IMR-90 (cell line): ENCODE results near the gene CATSPER3. TPM values are rescaled to one million over a fixed set of nuclear protein-coding genes. Genes with fewer than 3 reads are reported as not detected.

Experiments used
- ATAC-seq: fragments of 200-7000 bp; cut with Tn5 transposase; 2 replicates; pipeline ENCODE4 v1.9.1; 2020; ENCODE audit warnings: low read depth, mild to moderate bottlenecking, moderate library complexity
- BruUV-seq: library from RNA; stranded (reverse); fragments of 400-500 nt; replicated peaks from 2 replicates; lab custom pipeline; 2021; lab: Mats Ljungman, UMichigan
- CTCF ChIA-PET: fragments of 300-600 bp; formaldehyde crosslinking; extraction: SDS; loops from one replicate; lab custom pipeline; 2021; ENCODE audit warnings: antibody characterized with exemption; lab: Yijun Ruan, JAX
- POLR2A ChIA-PET: fragments of 300-600 bp; sonication (Branson Sonifier 250); formaldehyde crosslinking; loops from one replicate; lab custom pipeline; 2022; ENCODE audit warnings: antibody characterized with exemption; ENCODE audit not compliant: unreplicated experiment; lab: Charles Lee
- DNase-seq: peaks from one replicate; pipeline ENCODE4 v3.0.0; 2013
- H2AFZ ChIP-seq: replicated peaks from 2 replicates; pipeline ENCODE3; 2013; ENCODE audit warnings: low read length, mild to moderate bottlenecking; ENCODE audit not compliant: poor library complexity
- H2AK5ac ChIP-seq: 2 replicates; pipeline ENCODE4 v1.6.1; 2013; ENCODE audit warnings: low read depth, low read length, inconsistent platforms
- H2AK9ac ChIP-seq: replicated peaks from 2 replicates; pipeline ENCODE3; 2013; ENCODE audit warnings: mild to moderate bottlenecking, low read depth, low read length, moderate library complexity; ENCODE audit not compliant: poor library complexity
- H2BK120ac ChIP-seq: 2 replicates; pipeline ENCODE4 v1.6.1; 2013; ENCODE audit warnings: low read depth, low read length, inconsistent platforms
- H2BK15ac ChIP-seq: 3 replicates; pipeline ENCODE4 v1.6.1; 2013; ENCODE audit warnings: low read depth, low read length, inconsistent platforms
- H2BK20ac ChIP-seq: 2 replicates; pipeline ENCODE4 v1.6.1; 2013; ENCODE audit warnings: low read depth, mild to moderate bottlenecking, inconsistent platforms, low read length, moderate library complexity
- H2BK5ac ChIP-seq: 2 replicates; pipeline ENCODE4 v1.6.1; 2013; ENCODE audit warnings: mild to moderate bottlenecking, low read depth, low read length, inconsistent platforms; ENCODE audit not compliant: poor library complexity, severe bottlenecking
- H3K14ac ChIP-seq: replicated peaks from 2 replicates; pipeline ENCODE4 v1.6.1; 2013; ENCODE audit warnings: low read depth, low read length, inconsistent platforms
- H3K18ac ChIP-seq: 2 replicates; pipeline ENCODE4 v1.6.1; 2013; ENCODE audit warnings: low read depth, low read length, control low read depth
- H3K23ac ChIP-seq: 2 replicates; pipeline ENCODE4 v1.6.1; 2013; ENCODE audit warnings: low read depth, low read length, inconsistent platforms
- H3K27ac ChIP-seq: 2 replicates; pipeline ENCODE4 v1.5.1; 2013; ENCODE audit warnings: mild to moderate bottlenecking, control low read depth, low read length; ENCODE audit not compliant: insufficient read depth
- H3K27me3 ChIP-seq: 2 replicates; pipeline ENCODE4 v1.6.1; 2013; ENCODE audit warnings: low read length; ENCODE audit not compliant: control insufficient read depth, insufficient read depth
- H3K36me3 ChIP-seq: 2 replicates; pipeline ENCODE4 v1.6.1; 2013; ENCODE audit warnings: low read length, mixed read lengths; ENCODE audit not compliant: control insufficient read depth, insufficient read depth
- H3K4ac ChIP-seq: 2 replicates; pipeline ENCODE4 v1.6.1; 2013; ENCODE audit warnings: low read depth, low read length, inconsistent platforms
- H3K4me1 ChIP-seq: 2 replicates; pipeline ENCODE4 v1.6.1; 2013; ENCODE audit warnings: low read length, mixed read lengths; ENCODE audit not compliant: control insufficient read depth, insufficient read depth
- H3K4me2 ChIP-seq: 2 replicates; pipeline ENCODE4 v1.6.1; 2013; ENCODE audit warnings: low read depth, mild to moderate bottlenecking, control low read depth, low read length, moderate library complexity
- H3K4me3 ChIP-seq: 2 replicates; pipeline ENCODE4 v1.5.1; 2013; ENCODE audit warnings: low read depth, mild to moderate bottlenecking, control low read depth, low read length, moderate library complexity; ENCODE audit not compliant: insufficient read depth
- H3K56ac ChIP-seq: 2 replicates; pipeline ENCODE4 v1.6.1; 2013; ENCODE audit warnings: low read length, inconsistent platforms; ENCODE audit not compliant: insufficient read depth; ENCODE audit errors: extremely low read depth
- H3K79me1 ChIP-seq, 2 experiments: 2 replicates each; pipeline ENCODE4 v1.6.1; 2013; ENCODE audit warnings: low read length in 2 of 2, inconsistent platforms in 1 of 2, low read depth in 1 of 2
- H3K9ac ChIP-seq: 2 replicates; pipeline ENCODE4 v1.6.1; 2013; ENCODE audit warnings: low read depth, low read length, control low read depth
- H3K9me1 ChIP-seq: 2 replicates; pipeline ENCODE4 v1.6.1; 2013; ENCODE audit warnings: low read length, inconsistent platforms; ENCODE audit not compliant: insufficient read depth
- H3K9me3 ChIP-seq: 2 replicates; pipeline ENCODE4 v1.6.1; 2013; ENCODE audit warnings: low read length; ENCODE audit not compliant: control insufficient read depth, insufficient read depth
- H4K20me1 ChIP-seq: 2 replicates; pipeline ENCODE4 v1.6.1; 2013; ENCODE audit warnings: low read length, inconsistent platforms; ENCODE audit not compliant: insufficient read depth
- H4K5ac ChIP-seq: 2 replicates; pipeline ENCODE4 v1.6.1; 2013; ENCODE audit warnings: mild to moderate bottlenecking, low read depth, low read length, control low read depth
- H4K8ac ChIP-seq, 2 experiments: 2 replicates each; pipeline ENCODE4 v1.6.1; 2013; ENCODE audit warnings: low read depth in 2 of 2, low read length in 2 of 2, control low read depth in 1 of 2, inconsistent platforms in 1 of 2
- H4K91ac ChIP-seq: 2 replicates; pipeline ENCODE4 v1.6.1; 2013; ENCODE audit warnings: low read depth, low read length, inconsistent platforms; ENCODE audit not compliant: insufficient read depth
- BHLHE40 ChIP-seq: fragments of 150-350 bp; IDR thresholded peaks from 2 replicates; pipeline ENCODE4 v1.6.1; 2016; ENCODE audit warnings: mild to moderate bottlenecking, low read depth, low read length
- CTCF ChIP-seq: conservative IDR thresholded peaks from 2 replicates; pipeline ENCODE4 v1.5.1; 2012; ENCODE audit warnings: mild to moderate bottlenecking, low read depth, low read length, improper control_type of control experiment
- ELK1 ChIP-seq: fragments of 150-350 bp; IDR thresholded peaks from 2 replicates; pipeline ENCODE4 v1.6.1; 2016; ENCODE audit warnings: low read depth, mild to moderate bottlenecking, low read length, moderate library complexity, borderline replicate concordance
- FOS ChIP-seq: fragments of 150-350 bp; IDR thresholded peaks from 2 replicates; pipeline ENCODE4 v1.6.1; 2016; ENCODE audit warnings: low read depth, low read length
- MXI1 ChIP-seq: IDR thresholded peaks from 2 replicates; pipeline ENCODE4 v1.6.1; 2012; ENCODE audit warnings: low read depth, mild to moderate bottlenecking, low read length, moderate library complexity, borderline replicate concordance
- NFE2L2 ChIP-seq: fragments of 150-350 bp; IDR thresholded peaks from 2 replicates; pipeline ENCODE4 v1.6.1; 2016; ENCODE audit warnings: low read depth, mild to moderate bottlenecking, low read length
- POLR2A ChIP-seq: IDR thresholded peaks from 2 replicates; pipeline ENCODE4 v1.6.1; 2012; ENCODE audit warnings: mild to moderate bottlenecking, low read depth, low read length
- WGBS, 2 experiments: methylation state at CpG; one replicate each; pipeline versions ENCODE4 v1.1.5 to v1.1.7; 2013; ENCODE audit warnings: missing lambda C conversion rate in 2 of 2; ENCODE audit not compliant: insufficient read length in 1 of 2; ENCODE audit errors: extremely low coverage in 2 of 2; 5-methylcytosine and 5-hydroxymethylcytosine counted together
- dilution Hi-C: fragments of 300-500 bp; cut with HindIII; formaldehyde crosslinking; loops from one replicate; pipeline ENCODE4 v1.14.3; 2018; ENCODE audit warnings: low sequenced_read_pairs; ENCODE audit not compliant: unreplicated experiment
- in situ Hi-C: fragments of 300-500 bp; cut with MboI; formaldehyde crosslinking; loops from 3 replicates; pipeline ENCODE4 v1.14.3; 2019; ENCODE audit warnings: low sequenced_read_pairs, inconsistent platforms, mixed read lengths
- intact Hi-C: fragments of 100-400 bp; cut with micrococcal nuclease; formaldehyde crosslinking; loops from 2 replicates; pipeline ENCODE4 v1.10.0; 2022
- polyA plus RNA-seq, 3 experiments: library from polyadenylated mRNA; depleted of rRNA; stranded (reverse); fragments of >200 nt; gene quantifications; 2 replicates each; pipeline ENCODE4 v1.2.3, GENCODE V29; 2012; ENCODE audit warnings: low replicate concordance in 1 of 3
- total RNA-seq: library from RNA; depleted of rRNA; stranded (reverse); fragments of >200 nt; gene quantifications from 2 replicates; pipeline ENCODE4 v1.2.3, GENCODE V29; 2012
- TF ChIP-seq, protein P1 (sequence below): fragments of 150-350 bp; IDR thresholded peaks from 2 replicates; pipeline ENCODE4 v1.6.1; 2017; ENCODE audit warnings: mild to moderate bottlenecking, antibody characterized with exemption, low read length, low read depth

CATSPER3 gene
- total and polyA plus RNA-seq, 2 of the 4 experiments (the other 2 are of a cell fraction), result under 0.01 to 0.12 TPM

- TF ChIP-seq CTCF, result no peak
Measured at GRCh38 chr5:135040034-135040332, 72.3 kb downstream of the CATSPER3 start (continued).

GRCh38 chr5:135040333-135041144 lies 72.8 kb downstream of the CATSPER3 start:
- Histone ChIP-seq H2BK20ac (no peak overlapping the region), H3K4me3 (no peak overlapping the region), H3K36me3 (peaks cover 2% of the 10 kb centered on the region; the same call in 1 of the 2 replicates), H3K79me1 (no peaks in the 10 kb centered on the region), H2AK5ac (no peak overlapping the region), H3K23ac (no peak overlapping the region; the same call in 1 of the 2 replicates), H3K9ac (no peak overlapping the region), H4K8ac (no peak overlapping the region), H2BK15ac (no peak overlapping the region), H2BK5ac (no peak overlapping the region), H3K27me3 (peaks cover 69% of the 10 kb centered on the region), H3K9me1 (0 out of 2 replicates have a peak, but pooled peaks cover 6% of the 10 kb centered on the region), H4K91ac (no peak overlapping the region), H3K27ac (no peak overlapping the region), H4K20me1 (0 out of 2 replicates have a peak, but pooled peaks cover 3% of the 10 kb centered on the region), H2BK120ac (no peak overlapping the region), H3K18ac (no peak overlapping the region), H2AK9ac (no peak overlapping the region), H3K4ac (no peak overlapping the region), H3K4me2 (no peak overlapping the region), H3K14ac (no peak overlapping the region), H3K9me3 (peaks cover 11% of the 10 kb centered on the region; the same call in 1 of the 2 replicates), H2AFZ (peak overlapping the region; percentile 18), H3K56ac (no peak overlapping the region), H3K4me1 (no peaks in the 10 kb centered on the region; the same call in 1 of the 2 replicates), H4K5ac (no peak overlapping the region)
- dilution Hi-C loops (no loop called here), intact Hi-C loops (no loop called here), in situ Hi-C loops (no loop called here)
- ChIA-PET POLR2A (no interaction called here), CTCF (no interaction called here)
- WGBS, 2 experiments, result 43% methylated on average over 25 of the region's 51 CpGs; no CpG with 5 or more reads in 1 of the 2 experiments
- BruUV-seq, result no TSS peak
- no peak for DNase-seq
- no peak for ATAC-seq
- TF ChIP-seq NFE2L2, result no peak
- no peak for TF ChIP-seq CTCF
- TF ChIP-seq MXI1, result no peak
- no peak for TF ChIP-seq FOS
- no peak for TF ChIP-seq ELK1
- TF ChIP-seq, protein P1, sequence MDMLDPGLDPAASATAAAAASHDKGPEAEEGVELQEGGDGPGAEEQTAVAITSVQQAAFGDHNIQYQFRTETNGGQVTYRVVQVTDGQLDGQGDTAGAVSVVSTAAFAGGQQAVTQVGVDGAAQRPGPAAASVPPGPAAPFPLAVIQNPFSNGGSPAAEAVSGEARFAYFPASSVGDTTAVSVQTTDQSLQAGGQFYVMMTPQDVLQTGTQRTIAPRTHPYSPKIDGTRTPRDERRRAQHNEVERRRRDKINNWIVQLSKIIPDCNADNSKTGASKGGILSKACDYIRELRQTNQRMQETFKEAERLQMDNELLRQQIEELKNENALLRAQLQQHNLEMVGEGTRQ, result no peak
- no peak for TF ChIP-seq BHLHE40
- no peak for TF ChIP-seq POLR2A
